Lung microvascular endothelial cell (primary cell): ENCODE measurements around the gene CASP3. TPM values are rescaled to one million over a fixed set of nuclear protein-coding genes. Genes with fewer than 3 reads are reported as not detected.
"Not testable (repeated sequence)": the region's sequence is repeated elsewhere in the genome, so short reads cannot be mapped to it uniquely, and the experiment has no call there.

Experiments
- DNase-seq, 2 donors: peaks; one replicate each; pipeline versions ENCODE4 v3.0.0 to v3.0.0-alpha.2; 2010; ENCODE audit warnings: low read depth in 2 of 2
- total RNA-seq: library from RNA; depleted of rRNA; stranded (reverse); fragments of >200 nt; gene quantifications from 2 replicates; pipeline ENCODE4 v1.2.1, GENCODE V29; 2014

CASP3 gene
- total RNA-seq, 1 donor from 2014 or later: 22.6 TPM

DNA sequence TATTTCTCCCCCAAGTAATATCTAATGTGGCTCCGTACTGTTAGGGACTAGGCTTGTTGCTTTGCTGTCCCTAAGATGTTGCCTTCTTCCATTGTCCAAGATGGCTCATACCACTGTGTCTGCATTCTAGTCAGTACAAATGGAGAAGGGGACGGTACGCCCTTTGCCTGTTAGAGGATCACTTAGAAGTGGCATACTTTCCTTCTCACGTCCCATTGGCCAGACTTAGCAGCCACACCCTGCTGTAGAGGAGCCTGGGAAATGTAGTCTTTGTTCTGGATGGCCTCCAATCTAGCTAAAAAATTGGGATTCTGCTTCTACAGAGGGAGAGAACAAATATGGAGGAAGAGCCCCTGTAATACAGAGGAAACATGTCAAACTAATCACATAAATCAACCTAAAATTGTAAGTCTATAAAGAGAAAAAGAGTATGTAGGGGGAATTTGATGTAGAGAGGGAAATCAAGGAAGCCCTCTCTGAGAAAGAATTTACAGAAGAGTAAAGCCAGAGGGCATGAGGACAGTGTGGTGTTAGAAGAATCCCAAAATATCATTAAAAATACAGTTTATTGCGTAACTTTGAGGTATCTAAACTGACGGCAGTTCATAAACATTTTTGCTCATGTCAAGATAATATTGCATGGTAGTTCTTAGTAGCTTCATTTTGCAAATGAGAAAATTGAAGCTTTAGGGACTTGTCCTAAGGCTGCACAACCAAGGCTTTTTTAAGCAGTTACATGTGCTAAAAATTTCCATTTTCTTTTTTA, 15.4 kb upstream of the CASP3 start:
- DNase-seq: no peak

GRCh38 chr4:184662236-184662635, 13.0 kb upstream of the CASP3 start:
- DNase-seq: no peak

DNA sequence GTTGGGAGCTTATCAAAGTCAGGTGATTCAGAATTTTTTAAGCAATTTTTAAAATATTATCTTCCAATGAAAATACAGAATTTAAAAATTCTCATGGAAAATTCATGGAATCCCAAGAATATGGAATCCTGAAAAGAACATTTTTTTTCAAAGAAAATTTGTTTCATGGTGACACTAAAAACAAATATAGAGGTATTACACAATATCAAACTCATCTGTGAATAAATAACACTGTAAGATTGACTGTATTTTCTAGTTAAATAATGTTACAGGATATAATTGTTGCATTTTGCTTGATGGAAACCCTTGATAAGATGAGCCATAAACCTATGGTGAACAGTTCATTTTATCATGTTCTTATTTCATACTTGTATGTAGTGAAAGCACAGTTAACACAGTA, 11.7 kb upstream of the CASP3 start:
- no peak for DNase-seq

- not testable (repeated sequence) for DNase-seq
Observed at GRCh38 chr4:184657820-184658219, 8.6 kb upstream of the CASP3 start.

- no peak for DNase-seq
Observed at GRCh38 chr4:184657144-184657543, 7.9 kb upstream of the CASP3 start.

GRCh38 chr4:184655889-184656869, 6.9 kb upstream of the CASP3 start:
- DNase-seq: no peak

DNA sequence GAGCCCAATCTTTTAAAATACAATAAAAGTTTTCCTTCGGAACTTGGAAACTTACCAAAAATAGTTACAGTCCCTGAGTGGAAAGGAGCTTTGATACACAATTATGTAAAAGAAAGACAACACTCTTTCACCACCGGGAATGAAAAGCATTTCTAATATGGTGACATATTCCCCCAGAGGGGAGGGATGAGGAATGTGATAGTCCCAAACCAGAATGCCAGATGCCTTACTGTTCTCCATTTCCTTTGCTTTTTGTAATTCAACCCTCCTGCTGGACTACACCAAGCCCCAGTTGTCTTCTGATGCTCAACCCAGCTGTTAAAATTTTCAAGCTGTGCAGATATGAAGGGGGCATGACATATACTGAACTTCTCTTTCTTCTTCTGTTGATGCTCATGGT, 4.4 kb upstream of the CASP3 start:
- DNase-seq: no peak

- not testable (repeated sequence) for DNase-seq
Observed at GRCh38 chr4:184652681-184653080, 3.4 kb upstream of the CASP3 start.

DNA sequence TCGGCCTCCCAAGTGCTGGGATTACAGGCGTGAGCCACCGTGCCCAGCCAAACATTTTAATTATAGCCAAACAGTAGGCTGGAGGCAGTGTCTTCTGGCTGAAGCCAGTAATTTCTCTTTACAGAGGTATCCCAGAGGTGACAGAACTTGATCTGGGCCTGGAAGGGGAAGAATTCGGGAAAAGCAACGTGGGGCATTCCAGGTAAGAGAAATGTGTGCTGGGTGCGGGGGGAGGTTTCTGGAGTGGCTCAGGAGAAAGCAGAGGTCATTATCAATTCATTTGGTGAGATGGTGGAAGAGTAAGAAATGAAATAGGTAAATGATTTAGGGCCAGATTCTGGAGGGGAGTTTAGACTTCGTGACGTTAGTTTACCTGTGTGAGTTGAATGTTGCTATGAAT, 2.7 kb upstream of the CASP3 start:
- DNase-seq: no peak

- peak; percentile 47 to 70 for DNase-seq
Observed at GRCh38 chr4:184649971-184650855, 966 bp upstream of the CASP3 start.

DNA sequence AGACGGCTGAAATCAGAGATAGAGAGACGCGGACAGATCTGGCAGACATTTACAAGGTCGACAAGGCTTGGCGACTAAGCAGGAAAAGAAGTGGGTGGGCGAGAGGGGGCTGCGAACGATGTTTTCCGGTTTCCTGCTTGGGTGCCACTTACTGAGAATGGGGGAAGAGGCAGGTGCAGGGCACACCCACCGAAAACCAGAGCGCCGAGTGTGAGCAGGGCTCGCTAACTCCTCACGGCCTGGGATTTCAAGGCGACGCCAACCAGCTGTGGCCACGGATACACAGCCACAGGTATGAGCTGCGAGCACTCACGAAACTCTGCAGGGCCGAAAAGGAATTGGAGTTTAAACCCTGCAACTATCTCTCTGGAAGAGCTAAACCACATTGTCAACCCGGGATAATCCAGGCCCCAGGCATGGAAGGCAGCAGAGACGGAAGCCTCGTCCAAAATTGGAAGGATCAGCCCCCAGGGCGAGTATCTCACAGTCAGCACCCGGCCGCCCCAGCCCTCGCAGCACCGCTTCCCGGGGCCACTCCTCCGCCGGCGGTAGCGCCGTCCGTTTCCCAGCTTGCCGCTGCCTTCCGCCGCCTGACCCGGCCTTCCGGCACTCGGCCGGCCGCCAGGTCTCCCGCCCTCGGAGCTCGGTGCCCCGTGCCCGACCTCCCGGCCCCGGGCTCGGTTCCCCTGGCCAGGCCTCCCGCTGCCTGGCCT, 778 bp downstream of the CASP3 start:
- DNase-seq: peak; percentile 70 to 74

- DNase-seq: no peak
Observed at GRCh38 chr4:184648054-184648312, 1.3 kb downstream of the CASP3 start.

DNA sequence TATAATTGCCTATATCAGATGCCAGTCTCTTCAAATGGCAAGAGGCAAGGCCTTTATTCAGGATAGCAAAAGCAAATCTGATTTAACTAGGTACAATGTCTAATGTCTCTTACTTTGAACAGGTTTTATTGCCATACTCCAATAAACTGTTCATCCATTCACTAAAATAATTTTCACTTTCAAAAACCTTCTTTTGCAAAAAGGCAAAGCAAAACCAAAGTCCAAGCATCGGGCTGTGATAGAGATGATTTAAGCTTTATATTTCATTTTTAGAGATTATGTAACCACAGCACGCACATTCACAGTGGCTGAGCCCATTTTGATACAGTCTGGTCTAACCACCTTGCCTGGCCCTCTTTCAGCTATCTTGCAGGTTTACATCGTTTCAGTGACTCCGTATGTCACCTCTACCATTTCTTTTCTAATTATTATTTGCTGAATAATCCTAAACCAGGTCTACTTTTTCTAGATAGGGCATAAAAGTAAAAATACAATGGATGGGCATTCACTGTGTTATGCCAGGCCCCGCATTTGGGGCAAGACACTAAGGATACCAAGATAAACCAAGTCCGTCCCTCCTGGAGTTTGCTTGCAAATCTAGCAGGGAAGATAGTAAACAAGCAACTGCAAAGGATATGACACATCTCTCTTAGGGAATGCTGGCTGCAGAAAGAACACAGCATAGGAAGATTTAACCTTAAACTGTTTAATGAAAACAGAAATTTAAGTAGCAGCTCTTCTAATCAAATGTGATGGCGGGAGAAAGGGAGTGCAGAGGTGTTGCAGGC, 1.8 kb downstream of the CASP3 start:
- peak in 1 of 2 donors; percentile 63 for DNase-seq

DNA sequence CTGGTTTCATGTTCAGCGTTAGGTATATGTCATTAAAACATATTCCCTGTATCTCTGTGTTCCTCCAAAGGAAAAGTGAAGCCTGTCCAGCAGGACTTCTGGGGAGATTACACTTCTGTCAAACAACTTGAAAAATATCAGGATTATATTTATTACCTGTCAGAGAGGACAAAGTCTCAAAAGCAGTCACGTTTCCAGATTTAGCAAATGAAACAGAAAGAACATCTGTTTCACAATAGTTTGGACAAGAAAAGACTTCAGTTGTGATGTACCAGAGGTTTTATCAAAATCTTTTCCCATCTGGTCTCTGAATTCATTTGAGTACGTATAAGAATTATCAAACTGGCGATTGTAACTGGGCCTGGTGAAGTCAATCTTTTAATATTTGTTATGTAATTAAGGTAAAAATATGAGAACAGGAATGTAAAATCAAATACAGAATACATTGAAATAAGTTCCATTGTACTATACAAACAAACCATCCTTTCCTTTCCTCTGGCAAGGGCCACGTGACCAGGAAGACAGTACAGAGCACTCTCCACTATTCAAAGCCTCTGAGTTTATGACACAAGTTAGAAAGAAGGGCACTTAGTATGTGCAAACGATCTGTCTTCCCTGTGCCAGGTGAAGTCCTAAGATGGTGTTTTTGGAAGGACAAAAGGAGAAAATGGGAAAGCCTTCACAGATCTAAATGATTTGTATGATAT, 3.2 kb downstream of the CASP3 start:
- peak; percentile 37 to 50 for DNase-seq

GRCh38 chr4:184644553-184645307, 4.5 kb downstream of the CASP3 start:
- DNase-seq: peak in 1 of 2 donors; percentile 41

GRCh38 chr4:184643731-184644130, 5.5 kb downstream of the CASP3 start:
- no peak for DNase-seq

DNA sequence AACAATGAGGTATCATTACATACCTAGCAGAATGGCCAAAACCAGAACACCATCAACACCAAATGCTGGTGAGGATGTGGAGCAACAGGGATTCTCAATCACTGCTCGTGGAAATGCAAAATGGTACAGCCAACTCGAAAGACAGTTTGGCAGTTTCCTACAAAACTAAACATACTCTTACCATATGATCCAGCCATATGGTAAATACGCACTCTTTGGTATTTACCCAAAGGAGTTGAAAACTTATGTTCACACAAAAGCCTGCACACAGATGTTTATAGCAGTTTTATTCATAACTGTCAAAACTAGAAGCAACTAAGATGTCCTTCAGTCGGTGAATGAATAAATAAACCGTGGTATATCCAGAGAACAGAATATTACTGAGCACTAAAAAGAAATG, 7.8 kb downstream of the CASP3 start:
- DNase-seq: no peak

DNA sequence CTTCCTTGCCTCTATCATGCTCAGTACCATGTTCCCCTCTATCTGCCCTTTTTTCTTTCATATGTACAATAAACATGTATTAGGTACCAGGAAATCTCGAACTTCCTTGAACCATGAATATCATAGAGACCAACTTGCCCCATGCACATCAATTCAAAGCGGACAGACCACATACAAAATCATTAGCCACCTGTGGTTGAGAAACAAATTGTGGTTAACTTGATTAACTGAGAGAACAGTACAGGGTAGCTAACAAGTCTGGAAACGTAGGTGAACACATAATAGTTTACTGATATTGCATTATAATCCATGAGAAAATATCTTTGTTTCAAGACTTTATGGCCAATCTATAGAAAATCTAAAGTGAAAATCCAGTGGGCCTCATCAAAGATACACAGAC, 8.2 kb downstream of the CASP3 start:
- DNase-seq: no peak

GRCh38 chr4:184636897-184637296, 12.3 kb downstream of the CASP3 start:
- no peak for DNase-seq
